OCI-LY1 (cell line): ENCODE data around the gene R3HCC1L.

ENCODE experiments used
- CTCF ChIP-seq: fragments of 200-600 bp; sonication (generic), shearing (Covaris generic); IDR thresholded peaks from 2 replicates; pipeline ENCODE4 v1.5.1; 2017; ENCODE audit warnings: mild to moderate bottlenecking, antibody characterized with exemption, low read length, moderate library complexity, mixed read lengths
- EZH2 ChIP-seq: fragments of 200-600 bp; sonication (generic), shearing (Covaris generic); IDR thresholded peaks from 2 replicates; pipeline ENCODE4 v1.8.0; 2017; ENCODE audit warnings: borderline replicate concordance, mixed run types, mild to moderate bottlenecking, antibody characterized with exemption, low read length, moderate library complexity, mixed read lengths

GRCh38 chr10:98163941-98164340, 29.5 kb downstream of the R3HCC1L start:
- no peak for TF ChIP-seq CTCF
- TF ChIP-seq EZH2 = no peak
